PC-3 (cell line): ENCODE measurements around the gene RAB20. TPM values are rescaled to one million over a fixed set of nuclear protein-coding genes. Genes with fewer than 3 reads are reported as not detected.

ENCODE experiments used
- ATAC-seq: fragments of 200-7000 bp; cut with Tn5 transposase; 2 replicates; pipeline ENCODE4 v1.9.1; 2020; ENCODE audit warnings: mild to moderate bottlenecking, moderate library complexity
- BruUV-seq: library from RNA; stranded (reverse); fragments of 400-500 nt; replicated peaks from 2 replicates; lab custom pipeline; 2021; lab: Mats Ljungman, UMichigan
- CTCF ChIA-PET: fragments of 300-600 bp; sonication (Branson Sonifier 250); formaldehyde crosslinking; loops from one replicate; lab custom pipeline; 2022; ENCODE audit warnings: antibody characterized with exemption; lab: Charles Lee
- POLR2A ChIA-PET: fragments of 300-600 bp; sonication (Branson Sonifier 250); formaldehyde crosslinking; loops from one replicate; lab custom pipeline; 2022; ENCODE audit warnings: antibody characterized with exemption; ENCODE audit not compliant: unreplicated experiment; lab: Charles Lee
- DNase-seq: peaks from one replicate; pipeline ENCODE4 v3.0.0-alpha.2; 2015
- H2AFZ ChIP-seq: fragments of 300-600 bp; sonication (generic); 2 replicates; pipeline ENCODE4 v1.6.0; 2016; ENCODE audit warnings: antibody characterized with exemption, low read length
- H3F3A ChIP-seq: fragments of 300-600 bp; sonication (generic); one replicate; pipeline ENCODE4 v1.6.0; 2017; ENCODE audit warnings: antibody characterized with exemption, low read length, control low read depth, mild to moderate bottlenecking; ENCODE audit not compliant: unreplicated experiment
- H3K27ac ChIP-seq: fragments of 300-600 bp; sonication (generic); 2 replicates; pipeline ENCODE4 v1.5.1; 2016; ENCODE audit warnings: mild to moderate bottlenecking, low read length
- H3K27me3 ChIP-seq: fragments of 300-600 bp; sonication (generic); 2 replicates; pipeline ENCODE4 v1.6.1; 2016; ENCODE audit warnings: low read length, mixed read lengths
- H3K36me3 ChIP-seq: fragments of 300-600 bp; sonication (generic); 2 replicates; pipeline ENCODE4 v1.6.1; 2016; ENCODE audit warnings: low read depth, mixed run types, low read length, mixed read lengths
- H3K4me1 ChIP-seq: fragments of 300-600 bp; sonication (generic); 2 replicates; pipeline ENCODE4 v1.5.1; 2016; ENCODE audit warnings: low read length; ENCODE audit not compliant: insufficient read depth
- H3K4me2 ChIP-seq: fragments of 300-600 bp; sonication (generic); 2 replicates; pipeline ENCODE4 v1.6.0; 2016; ENCODE audit warnings: low read length
- H3K4me3 ChIP-seq: fragments of 300-600 bp; sonication (generic); 2 replicates; pipeline ENCODE4 v1.5.1; 2016; ENCODE audit warnings: mild to moderate bottlenecking, low read length, mixed read lengths
- H3K79me2 ChIP-seq: fragments of 300-600 bp; sonication (generic); 2 replicates; pipeline ENCODE4 v1.6.1; 2017; ENCODE audit warnings: low read length, mixed read lengths
- H3K9ac ChIP-seq: fragments of 300-600 bp; sonication (generic); 2 replicates; pipeline ENCODE4 v1.6.0; 2016; ENCODE audit warnings: mild to moderate bottlenecking, low read length
- H3K9me2 ChIP-seq: fragments of 300-600 bp; sonication (generic); replicated peaks from 2 replicates; pipeline ENCODE4 v1.6.1; 2016; ENCODE audit warnings: mixed run types, low read length, mixed read lengths
- H3K9me3 ChIP-seq: fragments of 300-600 bp; sonication (generic); 2 replicates; pipeline ENCODE4 v1.6.1; 2016; ENCODE audit warnings: low read length, mixed read lengths
- H4K20me1 ChIP-seq: fragments of 300-600 bp; sonication (generic); 2 replicates; pipeline ENCODE4 v1.6.1; 2016; ENCODE audit warnings: low read length, mixed read lengths
- CTCF ChIP-seq: fragments of 300-600 bp; sonication (generic); conservative IDR thresholded peaks from 2 replicates; pipeline ENCODE4 v1.5.1; 2017; ENCODE audit warnings: antibody characterized with exemption, low read depth, mild to moderate bottlenecking, low read length
- EZH2 ChIP-seq: fragments of 300-600 bp; sonication (generic); IDR thresholded peaks from one replicate; pipeline ENCODE4 v1.6.1; 2017; ENCODE audit warnings: antibody characterized with exemption, mild to moderate bottlenecking, low read length; ENCODE audit not compliant: unreplicated experiment
- EZH2phosphoT487 ChIP-seq: fragments of 300-600 bp; sonication (generic); IDR thresholded peaks from 2 replicates; pipeline ENCODE4 v1.6.1; 2018; ENCODE audit warnings: mild to moderate bottlenecking, antibody characterized with exemption, low read length, borderline replicate concordance
- intact Hi-C: fragments of 100-400 bp; cut with micrococcal nuclease; formaldehyde crosslinking; loops from 2 replicates; pipeline ENCODE4 v1.9.0; 2023
- total RNA-seq: library from RNA; depleted of rRNA; stranded (reverse); fragments of >200 nt; gene quantifications from 2 replicates; pipeline ENCODE4 v1.2.3, GENCODE V29; 2014

Gene RAB20
- total RNA-seq, 1 experiment from 2014 or later, result 22.9 TPM

- Histone ChIP-seq H3F3A (no peaks in the 10 kb centered on the region), H3K9me3 (no peaks in the 10 kb centered on the region), H3K4me2 (no peak overlapping the region), H3K27ac (no peak overlapping the region), H3K79me2 (no peaks in the 10 kb centered on the region), H3K4me1 (no peaks in the 10 kb centered on the region), H3K9me2 (no peaks in the 10 kb centered on the region), H3K36me3 (no peaks in the 10 kb centered on the region), H3K27me3 (no peaks in the 10 kb centered on the region), H2AFZ (no peak overlapping the region), H4K20me1 (no peaks in the 10 kb centered on the region), H3K9ac (no peak overlapping the region), H3K4me3 (no peak overlapping the region)
- ATAC-seq (no peak), DNase-seq (no peak)
- POLR2A ChIA-PET, result no interaction called here
- CTCF ChIA-PET, result no interaction called here
- no peak for TF ChIP-seq EZH2
- intact Hi-C loops, result no loop called here
- BruUV-seq, result no TSS peak
Observed at GRCh38 chr13:110486061-110486715, 75.3 kb downstream of the RAB20 start.

GRCh38 chr13:110485604-110486003, 75.9 kb downstream of the RAB20 start:
- H3K27me3 ChIP-seq, result no peaks in the 10 kb centered on the region
- H3K4me3 ChIP-seq, result no peak overlapping the region
- no peaks in the 10 kb centered on the region for H3F3A ChIP-seq
- H3K79me2 ChIP-seq, result no peaks in the 10 kb centered on the region
- ChIA-PET POLR2A (no interaction called here), CTCF (no interaction called here)
- H2AFZ ChIP-seq, result no peak overlapping the region
- H3K36me3 ChIP-seq, result no peaks in the 10 kb centered on the region
- H3K9me3 ChIP-seq, result no peaks in the 10 kb centered on the region
- DNase-seq (no peak), ATAC-seq (no peak)
- no peak overlapping the region for H3K4me2 ChIP-seq
- no peak overlapping the region for H3K27ac ChIP-seq
- intact Hi-C loops, result no loop called here
- H3K4me1 ChIP-seq, result no peaks in the 10 kb centered on the region
- no peaks in the 10 kb centered on the region for H3K9me2 ChIP-seq
- BruUV-seq, result no TSS peak
- no peaks in the 10 kb centered on the region for H4K20me1 ChIP-seq
- no peak overlapping the region for H3K9ac ChIP-seq
- no peak for TF ChIP-seq EZH2
- TF ChIP-seq CTCF, result no peak
- no peak for TF ChIP-seq EZH2phosphoT487

GRCh38 chr13:110484290-110485048, 77.1 kb downstream of the RAB20 start:
- Histone ChIP-seq H3K79me2 (no peaks in the 10 kb centered on the region), H3K9me2 (no peaks in the 10 kb centered on the region), H3K27ac (no peak overlapping the region), H3K4me1 (no peaks in the 10 kb centered on the region), H2AFZ (no peak overlapping the region), H3K9ac (no peak overlapping the region), H3K36me3 (no peaks in the 10 kb centered on the region), H3K4me2 (no peak overlapping the region), H3F3A (no peaks in the 10 kb centered on the region), H3K9me3 (no peaks in the 10 kb centered on the region), H3K4me3 (no peak overlapping the region), H4K20me1 (no peaks in the 10 kb centered on the region), H3K27me3 (no peaks in the 10 kb centered on the region)
- ChIA-PET POLR2A (no interaction called here), CTCF (no interaction called here)
- ATAC-seq (no peak), DNase-seq (no peak)
- intact Hi-C loops, result no loop called here
- TF ChIP-seq CTCF (no peak), EZH2phosphoT487 (no peak), EZH2 (no peak)
- BruUV-seq, result no TSS peak
